Measurements from ENCODE around the gene SUN1.

DNA sequence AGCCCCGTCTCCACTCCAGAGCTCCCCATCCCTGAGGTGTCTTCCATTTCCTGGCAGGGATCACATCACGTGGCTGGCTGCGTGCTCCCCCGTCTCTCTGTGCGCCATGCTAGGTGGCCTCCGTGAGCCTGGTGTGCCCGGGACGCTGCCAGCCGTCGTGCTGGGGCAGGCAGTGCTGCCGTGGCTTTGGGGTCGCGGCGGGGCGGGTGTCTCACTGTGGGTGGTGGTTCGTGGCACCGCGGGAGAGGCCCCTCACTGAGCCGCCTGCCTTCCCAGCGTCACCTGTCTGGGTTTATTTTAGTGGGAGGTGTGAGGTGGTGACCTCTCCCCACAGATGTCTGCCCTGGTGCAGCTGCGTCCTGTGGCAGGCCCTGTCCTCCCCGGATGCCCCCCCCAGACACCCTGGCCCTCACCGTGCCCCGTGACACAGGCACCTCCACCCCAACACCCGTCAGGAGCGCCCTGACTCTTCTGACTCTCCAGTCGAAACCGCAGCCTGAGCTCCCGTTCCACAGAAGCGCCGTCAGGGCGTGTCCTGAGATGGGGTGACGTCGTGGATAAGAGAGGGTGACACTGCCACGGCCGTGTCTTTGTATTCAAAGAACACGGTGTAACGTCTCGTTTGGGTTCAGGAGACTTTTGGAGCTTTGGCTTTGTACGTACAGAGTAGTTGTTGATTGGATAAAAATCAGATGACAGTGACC, 62.0 kb downstream of the SUN1 start:
- TF ChIP-seq ZFX (IDR thresholded peaks at IDR 0.05) (no peak), EZH2 (IDR thresholded peaks at IDR 0.05) (no peak), POLR2AphosphoS5 (IDR thresholded peaks at IDR 0.05; ENCODE audit: low read depth, low read length) (no peak), RAD21 (IDR thresholded peaks at IDR 0.05; ENCODE audit: low read depth) (no peak), POLR2A (IDR thresholded peaks at IDR 0.05; ENCODE audit: borderline replicate concordance, extremely low read depth, insufficient read depth, insufficient read length) (no peak), YY1 (IDR thresholded peaks at IDR 0.05; ENCODE audit: extremely low read depth, insufficient replicate concordance, low read depth, low read length) (no peak), SIN3A (IDR thresholded peaks at IDR 0.05; ENCODE audit: low read depth) (no peak), EGR1 (IDR thresholded peaks at IDR 0.05; ENCODE audit: low read depth) (no peak), CEBPB (IDR thresholded peaks at IDR 0.05; ENCODE audit: low read depth) (no peak)
- TF ChIP-seq, protein P1, sequence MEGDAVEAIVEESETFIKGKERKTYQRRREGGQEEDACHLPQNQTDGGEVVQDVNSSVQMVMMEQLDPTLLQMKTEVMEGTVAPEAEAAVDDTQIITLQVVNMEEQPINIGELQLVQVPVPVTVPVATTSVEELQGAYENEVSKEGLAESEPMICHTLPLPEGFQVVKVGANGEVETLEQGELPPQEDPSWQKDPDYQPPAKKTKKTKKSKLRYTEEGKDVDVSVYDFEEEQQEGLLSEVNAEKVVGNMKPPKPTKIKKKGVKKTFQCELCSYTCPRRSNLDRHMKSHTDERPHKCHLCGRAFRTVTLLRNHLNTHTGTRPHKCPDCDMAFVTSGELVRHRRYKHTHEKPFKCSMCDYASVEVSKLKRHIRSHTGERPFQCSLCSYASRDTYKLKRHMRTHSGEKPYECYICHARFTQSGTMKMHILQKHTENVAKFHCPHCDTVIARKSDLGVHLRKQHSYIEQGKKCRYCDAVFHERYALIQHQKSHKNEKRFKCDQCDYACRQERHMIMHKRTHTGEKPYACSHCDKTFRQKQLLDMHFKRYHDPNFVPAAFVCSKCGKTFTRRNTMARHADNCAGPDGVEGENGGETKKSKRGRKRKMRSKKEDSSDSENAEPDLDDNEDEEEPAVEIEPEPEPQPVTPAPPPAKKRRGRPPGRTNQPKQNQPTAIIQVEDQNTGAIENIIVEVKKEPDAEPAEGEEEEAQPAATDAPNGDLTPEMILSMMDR (IDR thresholded peaks at IDR 0.05 in 2 of 3, conservative IDR thresholded peaks at IDR 0.05 in 1 of 3; ENCODE audit: borderline replicate concordance in 1 of 3, insufficient read depth in 1 of 3, low read depth in 2 of 3, low read length in 2 of 3): no peak
- TF ChIP-seq, protein P2, sequence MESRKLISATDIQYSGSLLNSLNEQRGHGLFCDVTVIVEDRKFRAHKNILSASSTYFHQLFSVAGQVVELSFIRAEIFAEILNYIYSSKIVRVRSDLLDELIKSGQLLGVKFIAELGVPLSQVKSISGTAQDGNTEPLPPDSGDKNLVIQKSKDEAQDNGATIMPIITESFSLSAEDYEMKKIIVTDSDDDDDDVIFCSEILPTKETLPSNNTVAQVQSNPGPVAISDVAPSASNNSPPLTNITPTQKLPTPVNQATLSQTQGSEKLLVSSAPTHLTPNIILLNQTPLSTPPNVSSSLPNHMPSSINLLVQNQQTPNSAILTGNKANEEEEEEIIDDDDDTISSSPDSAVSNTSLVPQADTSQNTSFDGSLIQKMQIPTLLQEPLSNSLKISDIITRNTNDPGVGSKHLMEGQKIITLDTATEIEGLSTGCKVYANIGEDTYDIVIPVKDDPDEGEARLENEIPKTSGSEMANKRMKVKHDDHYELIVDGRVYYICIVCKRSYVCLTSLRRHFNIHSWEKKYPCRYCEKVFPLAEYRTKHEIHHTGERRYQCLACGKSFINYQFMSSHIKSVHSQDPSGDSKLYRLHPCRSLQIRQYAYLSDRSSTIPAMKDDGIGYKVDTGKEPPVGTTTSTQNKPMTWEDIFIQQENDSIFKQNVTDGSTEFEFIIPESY (IDR thresholded peaks at IDR 0.05; ENCODE audit: extremely low read depth, insufficient replicate concordance, low read length): no peak
- TF ChIP-seq, protein P3, sequence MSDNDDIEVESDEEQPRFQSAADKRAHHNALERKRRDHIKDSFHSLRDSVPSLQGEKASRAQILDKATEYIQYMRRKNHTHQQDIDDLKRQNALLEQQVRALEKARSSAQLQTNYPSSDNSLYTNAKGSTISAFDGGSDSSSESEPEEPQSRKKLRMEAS (IDR thresholded peaks at IDR 0.05): no peak
- TF ChIP-seq, protein P4, sequence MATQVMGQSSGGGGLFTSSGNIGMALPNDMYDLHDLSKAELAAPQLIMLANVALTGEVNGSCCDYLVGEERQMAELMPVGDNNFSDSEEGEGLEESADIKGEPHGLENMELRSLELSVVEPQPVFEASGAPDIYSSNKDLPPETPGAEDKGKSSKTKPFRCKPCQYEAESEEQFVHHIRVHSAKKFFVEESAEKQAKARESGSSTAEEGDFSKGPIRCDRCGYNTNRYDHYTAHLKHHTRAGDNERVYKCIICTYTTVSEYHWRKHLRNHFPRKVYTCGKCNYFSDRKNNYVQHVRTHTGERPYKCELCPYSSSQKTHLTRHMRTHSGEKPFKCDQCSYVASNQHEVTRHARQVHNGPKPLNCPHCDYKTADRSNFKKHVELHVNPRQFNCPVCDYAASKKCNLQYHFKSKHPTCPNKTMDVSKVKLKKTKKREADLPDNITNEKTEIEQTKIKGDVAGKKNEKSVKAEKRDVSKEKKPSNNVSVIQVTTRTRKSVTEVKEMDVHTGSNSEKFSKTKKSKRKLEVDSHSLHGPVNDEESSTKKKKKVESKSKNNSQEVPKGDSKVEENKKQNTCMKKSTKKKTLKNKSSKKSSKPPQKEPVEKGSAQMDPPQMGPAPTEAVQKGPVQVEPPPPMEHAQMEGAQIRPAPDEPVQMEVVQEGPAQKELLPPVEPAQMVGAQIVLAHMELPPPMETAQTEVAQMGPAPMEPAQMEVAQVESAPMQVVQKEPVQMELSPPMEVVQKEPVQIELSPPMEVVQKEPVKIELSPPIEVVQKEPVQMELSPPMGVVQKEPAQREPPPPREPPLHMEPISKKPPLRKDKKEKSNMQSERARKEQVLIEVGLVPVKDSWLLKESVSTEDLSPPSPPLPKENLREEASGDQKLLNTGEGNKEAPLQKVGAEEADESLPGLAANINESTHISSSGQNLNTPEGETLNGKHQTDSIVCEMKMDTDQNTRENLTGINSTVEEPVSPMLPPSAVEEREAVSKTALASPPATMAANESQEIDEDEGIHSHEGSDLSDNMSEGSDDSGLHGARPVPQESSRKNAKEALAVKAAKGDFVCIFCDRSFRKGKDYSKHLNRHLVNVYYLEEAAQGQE (IDR thresholded peaks at IDR 0.05; ENCODE audit: low read depth): no peak
